GM18867 (cell line): Measurements from ENCODE around the gene FRMD4B.
A peak's percentile ranks its signal among the peaks of the same experiment; 100 is the strongest.
"Not testable (repeated sequence)": the region's sequence is repeated elsewhere in the genome, so short reads cannot be mapped to it uniquely, and the experiment has no call there.

ENCODE experiments used
- ATAC-seq: cut with Tn5 transposase; IDR thresholded peaks from one replicate; pipeline ENCODE4 v1.9.1; 2021; ENCODE audit warnings: mild to moderate bottlenecking, moderate library complexity; ENCODE audit not compliant: unreplicated experiment

FRMD4B gene

GRCh38 chr3:69251078-69251805, 134.6 kb downstream of the FRMD4B start:
- ATAC-seq = no peak

- no peak for ATAC-seq
These were observed 135.9 kb downstream of the FRMD4B start for GRCh38 chr3:69250014-69250413.

DNA sequence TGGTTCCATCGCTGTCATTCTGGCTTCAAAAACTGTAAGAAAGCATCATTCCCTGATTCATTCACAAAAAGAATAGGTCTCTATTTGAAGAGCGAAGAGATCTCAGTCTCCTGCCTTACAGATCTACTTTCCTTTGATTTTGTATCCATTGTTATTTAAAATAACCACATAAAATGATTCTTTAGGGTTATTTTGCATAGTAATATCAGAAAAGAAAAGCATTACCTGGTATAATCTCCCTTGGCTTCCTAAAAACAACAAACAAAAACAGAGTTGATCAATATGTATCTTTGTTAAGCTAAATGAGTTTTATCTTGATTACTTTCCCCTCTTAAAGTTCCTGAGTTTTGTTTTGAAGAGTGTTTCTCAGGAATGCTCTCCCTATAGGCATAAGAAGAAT, 136.9 kb downstream of the FRMD4B start:
- ATAC-seq = no peak

- no peak for ATAC-seq
These were observed 137.5 kb downstream of the FRMD4B start for GRCh38 chr3:69248436-69248835.

GRCh38 chr3:69246612-69247011, 139.3 kb downstream of the FRMD4B start:
- no peak for ATAC-seq

DNA sequence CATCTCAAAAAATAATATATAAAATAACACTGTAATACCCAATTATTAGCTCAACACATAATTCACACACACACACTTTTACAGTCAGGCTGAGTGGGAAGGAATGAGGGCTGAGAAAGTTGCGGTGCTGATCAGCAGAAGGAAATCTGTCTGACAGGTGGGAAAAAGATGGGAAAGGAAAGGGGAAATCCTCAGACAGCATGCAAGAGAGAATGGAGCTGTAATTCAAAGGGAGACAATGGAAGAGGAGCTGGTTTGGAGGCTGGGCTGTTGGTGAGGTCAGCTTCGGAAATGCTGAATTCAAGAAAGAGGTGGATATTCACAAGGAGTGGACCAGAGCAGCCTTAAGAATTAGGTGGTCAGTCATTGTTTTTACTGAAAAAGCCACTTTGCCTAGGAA, 141.8 kb downstream of the FRMD4B start:
- ATAC-seq = no peak

- no peak for ATAC-seq
These were observed 144.1 kb downstream of the FRMD4B start for GRCh38 chr3:69241769-69242168.

- peak; percentile 84 for ATAC-seq
These were observed 145.0 kb downstream of the FRMD4B start for GRCh38 chr3:69240651-69241568.

DNA sequence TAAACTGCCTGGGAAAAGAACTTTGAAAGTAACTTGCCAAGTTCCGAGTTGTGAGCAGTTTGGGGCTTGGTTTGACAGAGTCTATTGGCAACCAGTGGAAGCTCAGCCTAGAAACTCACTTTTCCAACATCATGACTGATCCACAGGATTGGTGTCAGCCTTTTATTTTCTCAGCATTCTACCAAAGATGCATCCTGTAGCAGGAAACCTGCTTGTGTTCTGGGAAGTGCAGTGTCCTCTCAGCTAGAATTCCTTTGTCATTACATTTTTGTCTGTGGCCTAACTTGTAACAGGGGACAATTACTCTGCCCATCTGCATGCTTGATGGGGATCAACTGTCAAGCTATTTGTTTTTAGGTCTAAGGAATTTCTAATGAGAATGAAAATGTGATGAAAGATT, 146.8 kb downstream of the FRMD4B start:
- no peak for ATAC-seq

DNA sequence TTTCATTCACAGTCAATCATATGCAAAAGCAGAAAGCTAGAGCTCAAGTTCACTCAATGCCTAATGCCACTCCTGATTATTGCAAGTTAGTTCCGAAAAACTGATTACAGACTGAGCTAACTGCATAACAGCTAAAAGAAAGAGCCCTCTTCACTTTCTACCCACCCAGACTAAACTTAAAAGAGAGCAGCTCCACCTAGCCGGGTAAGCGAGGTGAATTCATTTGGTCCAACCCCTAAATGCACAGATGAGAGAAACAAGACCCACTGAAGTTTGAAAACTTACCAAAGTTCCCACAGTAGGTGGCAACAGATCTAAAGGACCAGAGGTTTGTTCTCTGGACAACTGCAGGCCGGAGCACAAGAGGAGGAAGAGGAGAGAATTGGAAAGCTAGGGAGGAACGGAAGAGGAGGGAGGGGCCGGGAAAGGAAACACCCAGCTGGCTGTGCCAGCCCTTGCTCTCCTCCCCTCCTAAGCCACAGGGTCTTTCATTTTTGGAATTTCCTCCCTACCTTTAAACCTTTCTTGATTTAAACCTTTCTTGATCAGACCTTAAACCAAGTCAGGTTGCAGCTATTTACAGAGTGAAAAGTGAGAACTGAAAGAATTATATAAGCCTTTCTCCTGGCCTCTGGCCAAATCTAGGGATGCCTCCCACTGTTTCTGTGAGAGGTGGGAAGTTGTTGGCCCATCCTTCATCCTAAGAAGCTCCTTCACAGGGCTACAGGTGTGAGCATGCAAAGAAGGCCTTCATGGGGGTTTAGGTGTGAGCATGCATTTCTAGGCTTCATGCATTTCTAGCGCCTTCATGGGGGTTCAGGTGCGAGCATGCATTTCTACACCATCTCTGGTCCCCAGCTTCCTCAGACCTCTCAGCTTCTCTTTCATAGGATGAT, 148.8 kb downstream of the FRMD4B start:
- ATAC-seq = no peak

GRCh38 chr3:69235882-69236281, 150.0 kb downstream of the FRMD4B start:
- ATAC-seq = no peak

GRCh38 chr3:69235227-69235626, 150.7 kb downstream of the FRMD4B start:
- not testable (repeated sequence) for ATAC-seq

GRCh38 chr3:69232482-69232881, 153.4 kb downstream of the FRMD4B start:
- ATAC-seq = no peak

GRCh38 chr3:69231929-69232440, 153.9 kb downstream of the FRMD4B start:
- no peak for ATAC-seq

DNA sequence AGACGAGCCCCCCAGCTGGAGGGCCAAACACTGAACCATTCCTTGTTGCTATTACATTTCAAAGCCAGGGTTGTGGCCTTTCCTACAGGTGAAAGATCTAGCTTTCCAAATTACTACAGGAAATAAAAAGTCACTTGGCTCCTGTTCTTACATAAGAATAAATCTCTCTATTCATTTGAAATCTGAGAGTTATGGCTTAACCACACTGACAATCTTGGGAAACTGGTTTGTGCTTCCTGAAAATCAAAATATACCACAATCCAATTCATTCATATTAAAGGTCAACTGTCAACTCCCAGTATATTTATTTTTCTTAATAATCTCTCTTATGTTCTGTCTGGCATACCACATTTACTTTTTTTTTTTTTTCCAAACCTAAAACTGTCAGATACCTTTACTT, 159.8 kb downstream of the FRMD4B start:
- no peak for ATAC-seq

- no peak for ATAC-seq
These were observed 166.7 kb downstream of the FRMD4B start for GRCh38 chr3:69219101-69219708.

- no peak for ATAC-seq
These were observed 167.8 kb downstream of the FRMD4B start for GRCh38 chr3:69218079-69218478.

DNA sequence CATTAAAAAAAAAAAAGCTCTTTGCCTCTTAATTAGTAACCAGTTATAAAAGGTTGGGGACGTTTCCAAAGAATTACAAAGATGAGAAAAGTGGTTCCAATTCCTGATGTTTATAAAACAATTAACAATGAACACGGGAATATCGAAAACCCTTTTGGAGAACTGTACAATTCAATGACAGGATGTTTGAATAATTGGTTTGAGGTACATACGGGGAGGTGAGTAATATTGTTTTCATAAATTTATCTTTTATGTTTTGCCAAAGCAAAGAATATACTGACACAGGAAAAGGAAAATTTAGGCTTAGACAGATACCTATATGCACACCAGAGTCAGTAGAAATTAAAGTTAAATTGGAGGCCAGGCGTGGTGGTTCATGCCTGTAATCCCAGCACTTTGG, 168.9 kb downstream of the FRMD4B start:
- ATAC-seq = no peak

DNA sequence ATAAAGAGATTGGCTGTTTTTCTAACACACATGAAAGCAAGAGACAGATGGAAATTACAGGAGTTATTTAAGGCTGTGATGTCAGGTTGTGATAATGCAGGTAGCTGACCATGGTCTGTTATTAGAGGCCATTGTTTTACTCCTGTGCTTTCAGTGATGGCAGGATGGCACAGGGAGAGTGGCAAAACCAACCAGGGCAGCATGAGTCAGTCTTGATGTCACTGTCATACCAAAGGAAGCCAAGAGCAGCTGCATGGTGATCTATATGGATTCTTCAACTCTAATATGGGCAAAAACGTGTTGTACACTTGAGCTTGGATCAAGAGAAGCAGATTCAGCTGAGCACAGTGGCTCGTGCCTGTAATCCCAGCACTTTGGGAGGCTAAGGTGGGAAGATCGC, 171.6 kb downstream of the FRMD4B start:
- ATAC-seq = no peak

DNA sequence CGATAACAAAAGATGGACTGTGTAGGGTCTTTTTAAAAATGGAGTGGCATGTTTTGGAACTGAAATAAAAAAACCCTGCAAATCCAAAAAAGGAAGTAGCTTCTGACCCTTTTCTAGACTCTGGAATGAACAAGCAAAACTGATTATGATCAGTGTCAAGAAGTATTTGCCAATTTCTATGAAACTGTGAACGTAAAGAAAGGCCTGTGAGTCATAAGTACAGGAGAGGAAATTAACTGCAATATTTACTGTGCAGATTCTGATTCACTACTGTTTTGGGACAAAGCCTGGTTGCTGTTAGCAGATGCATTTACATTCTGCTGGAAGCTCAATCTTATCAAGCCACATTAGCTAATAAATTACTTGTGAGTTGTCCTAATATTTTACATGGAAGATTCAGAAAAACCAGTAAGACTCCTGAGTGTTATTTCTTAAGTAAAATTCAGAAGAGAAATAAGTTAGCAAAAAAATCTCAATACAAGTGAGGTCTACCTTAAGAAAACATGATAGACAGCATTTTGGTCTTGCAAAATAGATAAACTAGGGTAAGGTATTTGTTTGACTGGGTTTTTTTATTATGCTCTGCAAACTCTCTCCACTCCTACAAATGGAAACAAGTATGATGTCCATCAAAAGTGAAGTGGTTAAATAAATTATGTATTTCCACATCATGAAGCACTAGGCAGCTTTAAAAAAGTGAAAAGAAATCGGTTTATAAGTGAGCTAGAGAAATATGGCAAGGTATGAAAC, 173.3 kb downstream of the FRMD4B start:
- peak; percentile 85 for ATAC-seq
